ENCODE results near the gene DPH7.

DNA sequence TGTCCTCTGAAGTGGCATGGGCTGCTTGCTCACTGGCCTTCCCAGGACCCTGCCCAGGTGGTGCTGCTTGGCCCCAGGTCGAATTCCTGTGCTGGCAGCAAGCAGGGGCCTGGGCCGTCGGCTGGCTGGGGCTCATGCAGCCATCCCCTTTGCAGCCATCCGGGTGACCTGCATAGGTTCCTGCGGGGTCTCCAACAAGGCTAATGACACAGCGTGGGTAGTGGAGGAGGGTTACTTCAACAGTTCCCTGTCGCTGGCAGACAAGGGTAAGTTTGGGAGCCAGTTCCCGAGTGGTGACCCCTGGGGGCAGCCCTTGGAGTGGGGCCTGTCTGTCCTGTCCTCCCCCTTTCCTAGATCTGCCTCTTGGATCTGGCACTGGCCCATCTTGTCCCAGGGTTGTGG, 34.0 kb upstream of the DPH7 start:
- peak in 1 of 3 donors; percentile 24 for TF ChIP-seq POLR2AphosphoS5 (IDR thresholded peaks at IDR 0.05)
- TF ChIP-seq, protein P1, sequence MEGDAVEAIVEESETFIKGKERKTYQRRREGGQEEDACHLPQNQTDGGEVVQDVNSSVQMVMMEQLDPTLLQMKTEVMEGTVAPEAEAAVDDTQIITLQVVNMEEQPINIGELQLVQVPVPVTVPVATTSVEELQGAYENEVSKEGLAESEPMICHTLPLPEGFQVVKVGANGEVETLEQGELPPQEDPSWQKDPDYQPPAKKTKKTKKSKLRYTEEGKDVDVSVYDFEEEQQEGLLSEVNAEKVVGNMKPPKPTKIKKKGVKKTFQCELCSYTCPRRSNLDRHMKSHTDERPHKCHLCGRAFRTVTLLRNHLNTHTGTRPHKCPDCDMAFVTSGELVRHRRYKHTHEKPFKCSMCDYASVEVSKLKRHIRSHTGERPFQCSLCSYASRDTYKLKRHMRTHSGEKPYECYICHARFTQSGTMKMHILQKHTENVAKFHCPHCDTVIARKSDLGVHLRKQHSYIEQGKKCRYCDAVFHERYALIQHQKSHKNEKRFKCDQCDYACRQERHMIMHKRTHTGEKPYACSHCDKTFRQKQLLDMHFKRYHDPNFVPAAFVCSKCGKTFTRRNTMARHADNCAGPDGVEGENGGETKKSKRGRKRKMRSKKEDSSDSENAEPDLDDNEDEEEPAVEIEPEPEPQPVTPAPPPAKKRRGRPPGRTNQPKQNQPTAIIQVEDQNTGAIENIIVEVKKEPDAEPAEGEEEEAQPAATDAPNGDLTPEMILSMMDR (IDR thresholded peaks at IDR 0.05 in 8 of 11, conservative IDR thresholded peaks at IDR 0.05 in 3 of 11): no peak
- no peak for TF ChIP-seq POLR2A (IDR thresholded peaks at IDR 0.05)

All from spleen (tissue), 7 donors.